AG10803 (cell line): Measurements from ENCODE around the gene SPG7.

Source experiments
- DNase-seq: peaks from one replicate; pipeline ENCODE4 v3.0.0; 2010; ENCODE audit warnings: low read depth
- H3K4me3 ChIP-seq: 2 replicates; pipeline ENCODE4 v1.5.1; 2011; ENCODE audit warnings: mild to moderate bottlenecking, low read length, control low read depth
- TF ChIP-seq, protein P1 (sequence below): conservative IDR thresholded peaks from 2 replicates; pipeline ENCODE4 v1.5.1; 2011; ENCODE audit warnings: mild to moderate bottlenecking, low read length, control low read depth, inconsistent platforms

Gene SPG7

DNA sequence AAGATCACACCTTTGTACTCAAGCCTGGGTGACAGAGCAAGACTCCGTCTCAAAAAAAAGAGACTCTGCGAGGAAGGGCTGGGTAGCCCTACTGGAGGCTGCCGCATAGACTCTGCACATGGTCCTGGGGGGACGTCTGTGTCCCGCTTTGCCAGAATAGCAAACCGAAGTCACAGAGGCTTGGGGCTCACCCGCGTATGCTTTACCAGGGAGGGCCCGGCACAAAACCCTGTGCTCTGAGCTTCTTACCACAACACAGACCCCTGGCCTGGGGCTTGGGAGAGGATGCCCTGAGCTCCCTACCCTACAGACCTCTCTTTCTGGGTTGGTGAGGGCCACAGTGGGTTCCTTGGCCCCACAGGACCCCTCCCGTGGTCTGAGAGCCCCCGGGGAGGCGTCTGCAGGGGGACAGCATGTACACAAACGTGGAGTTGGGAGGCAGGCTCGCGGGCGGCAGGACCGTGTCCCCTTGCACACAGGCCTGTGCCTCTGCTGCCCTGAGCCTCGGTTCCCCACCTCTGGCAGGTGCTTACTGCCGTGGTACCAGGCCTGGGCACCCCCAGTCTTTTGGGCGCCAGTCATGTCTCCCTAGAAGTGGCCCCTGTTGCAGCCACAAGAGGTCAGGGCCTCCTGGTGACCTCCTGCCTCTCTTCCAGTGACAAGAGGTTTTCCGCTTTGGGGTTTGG, 81.2 kb downstream of the SPG7 start:
- DNase-seq, result no peak
- TF ChIP-seq, protein P1, sequence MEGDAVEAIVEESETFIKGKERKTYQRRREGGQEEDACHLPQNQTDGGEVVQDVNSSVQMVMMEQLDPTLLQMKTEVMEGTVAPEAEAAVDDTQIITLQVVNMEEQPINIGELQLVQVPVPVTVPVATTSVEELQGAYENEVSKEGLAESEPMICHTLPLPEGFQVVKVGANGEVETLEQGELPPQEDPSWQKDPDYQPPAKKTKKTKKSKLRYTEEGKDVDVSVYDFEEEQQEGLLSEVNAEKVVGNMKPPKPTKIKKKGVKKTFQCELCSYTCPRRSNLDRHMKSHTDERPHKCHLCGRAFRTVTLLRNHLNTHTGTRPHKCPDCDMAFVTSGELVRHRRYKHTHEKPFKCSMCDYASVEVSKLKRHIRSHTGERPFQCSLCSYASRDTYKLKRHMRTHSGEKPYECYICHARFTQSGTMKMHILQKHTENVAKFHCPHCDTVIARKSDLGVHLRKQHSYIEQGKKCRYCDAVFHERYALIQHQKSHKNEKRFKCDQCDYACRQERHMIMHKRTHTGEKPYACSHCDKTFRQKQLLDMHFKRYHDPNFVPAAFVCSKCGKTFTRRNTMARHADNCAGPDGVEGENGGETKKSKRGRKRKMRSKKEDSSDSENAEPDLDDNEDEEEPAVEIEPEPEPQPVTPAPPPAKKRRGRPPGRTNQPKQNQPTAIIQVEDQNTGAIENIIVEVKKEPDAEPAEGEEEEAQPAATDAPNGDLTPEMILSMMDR, result no peak
- no peak overlapping the region for H3K4me3 ChIP-seq

DNA sequence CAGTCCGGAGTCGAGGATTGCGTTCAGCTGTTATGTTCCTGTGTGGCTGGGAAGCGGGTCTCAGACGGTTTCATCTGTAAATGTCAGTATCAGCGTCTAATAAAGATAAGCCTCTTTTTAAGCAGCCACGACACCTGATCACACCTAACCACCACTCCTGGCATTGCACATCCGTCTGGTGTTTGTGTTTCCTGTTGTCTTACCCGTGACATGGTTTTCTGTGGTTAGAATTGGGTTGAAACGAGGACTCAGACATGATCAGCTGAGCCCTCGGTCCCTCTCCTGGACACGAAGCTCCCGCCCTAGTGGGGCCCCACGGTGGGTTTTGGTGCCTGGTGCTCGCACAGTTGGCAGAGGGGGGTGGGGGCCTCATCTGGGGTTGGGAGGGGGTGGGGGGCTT, 85.6 kb downstream of the SPG7 start:
- no peak overlapping the region for H3K4me3 ChIP-seq
- DNase-seq, result no peak
- TF ChIP-seq, protein P1, result no peak

DNA sequence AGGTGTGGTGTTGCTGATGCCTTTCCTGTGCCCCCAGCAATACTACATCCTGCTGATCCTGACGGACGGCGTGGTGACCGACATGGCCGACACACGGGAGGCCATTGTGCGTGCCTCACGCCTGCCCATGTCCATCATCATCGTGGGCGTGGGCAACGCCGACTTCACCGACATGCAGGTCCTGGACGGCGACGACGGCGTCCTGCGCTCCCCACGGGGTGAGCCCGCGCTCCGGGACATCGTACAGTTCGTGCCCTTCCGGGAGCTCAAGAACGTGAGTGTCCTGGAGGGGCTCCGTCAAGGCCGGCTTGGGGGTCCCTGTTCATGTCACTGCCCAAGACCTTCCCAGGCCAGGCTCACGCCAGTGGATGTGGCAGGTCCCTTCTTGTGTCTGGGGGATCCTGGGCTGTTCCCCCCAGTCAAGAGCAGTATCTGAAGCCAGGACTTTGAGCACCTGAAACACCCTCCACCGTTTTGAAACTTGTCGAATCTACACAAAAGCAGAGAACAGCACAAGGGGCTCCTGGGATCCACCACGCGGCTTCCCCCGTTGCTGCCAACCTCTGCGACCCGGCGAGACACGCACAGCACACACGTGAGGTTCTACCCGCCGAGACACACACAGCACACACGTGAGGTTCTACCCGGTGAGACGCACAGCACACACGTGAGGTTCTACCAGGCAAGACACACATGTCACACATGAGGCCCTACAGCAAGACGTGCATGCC, 87.3 kb downstream of the SPG7 start:
- TF ChIP-seq, protein P1, result no peak
- DNase-seq, result no peak
- H3K4me3 ChIP-seq, result no peak overlapping the region

DNA sequence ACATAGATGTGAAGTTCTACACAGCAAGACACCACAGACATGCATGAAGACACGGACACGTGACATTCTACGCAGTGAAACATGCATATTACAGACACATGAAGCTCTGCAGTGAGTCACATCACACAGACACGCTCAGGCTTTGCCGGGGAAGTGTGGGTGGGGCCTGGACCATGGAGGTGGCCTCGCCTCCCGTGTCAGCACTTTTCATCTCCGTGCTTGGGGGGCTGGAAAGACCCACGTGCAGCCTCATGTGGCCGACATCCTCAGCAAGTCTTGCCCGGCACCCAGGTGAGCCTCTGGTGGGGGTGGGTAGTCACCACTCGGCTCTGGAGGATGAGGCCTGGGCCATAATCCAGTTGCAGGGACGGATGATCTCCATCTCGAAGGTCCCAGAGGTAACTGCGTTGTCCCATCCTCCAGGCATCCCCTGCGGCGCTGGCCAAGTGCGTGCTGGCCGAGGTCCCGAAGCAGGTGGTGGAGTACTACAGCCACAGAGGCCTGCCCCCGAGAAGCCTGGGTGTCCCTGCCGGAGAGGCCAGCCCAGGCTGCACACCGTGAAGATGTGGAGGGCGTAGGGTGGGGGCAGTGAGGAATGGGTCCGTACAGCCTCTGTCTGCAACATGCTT, 88.0 kb downstream of the SPG7 start:
- H3K4me3 ChIP-seq, result no peak overlapping the region
- TF ChIP-seq, protein P1, result no peak
- no peak for DNase-seq

DNA sequence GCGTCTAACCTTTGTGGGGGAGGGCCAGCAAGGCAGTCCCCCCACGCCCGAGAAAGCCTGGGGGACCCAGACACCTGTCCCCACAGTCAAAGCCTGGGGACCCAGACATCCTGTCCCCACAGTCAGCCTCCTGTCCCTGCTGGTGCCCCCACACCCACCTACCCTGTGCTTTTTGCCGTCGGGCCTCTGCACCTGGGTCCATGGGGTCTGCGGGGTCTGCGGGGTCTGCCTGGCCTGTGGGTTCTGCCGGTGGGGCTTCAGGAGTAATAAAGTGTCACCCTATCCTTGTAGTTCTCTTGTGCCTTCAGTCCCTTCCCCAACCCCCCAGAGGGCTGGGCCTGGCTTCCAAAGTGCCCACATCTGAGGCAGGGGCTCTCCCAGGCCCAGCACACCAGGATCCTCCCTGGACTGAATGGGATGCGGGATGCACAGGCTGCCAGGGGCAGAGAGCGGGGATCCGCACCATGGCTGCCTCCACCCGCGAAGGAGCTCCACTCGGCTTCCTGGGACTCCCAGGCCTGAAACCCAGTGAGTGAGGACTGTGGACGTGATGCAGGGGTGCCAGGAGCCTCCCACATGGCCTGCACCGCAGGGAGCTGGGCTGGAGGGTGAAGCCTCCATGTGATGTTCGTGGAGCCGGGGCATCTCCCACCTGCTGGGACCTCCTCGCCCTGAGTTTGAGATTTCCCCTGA, 88.9 kb downstream of the SPG7 start:
- H3K4me3 ChIP-seq, result no peak overlapping the region
- TF ChIP-seq, protein P1, result no peak
- DNase-seq, result no peak

DNA sequence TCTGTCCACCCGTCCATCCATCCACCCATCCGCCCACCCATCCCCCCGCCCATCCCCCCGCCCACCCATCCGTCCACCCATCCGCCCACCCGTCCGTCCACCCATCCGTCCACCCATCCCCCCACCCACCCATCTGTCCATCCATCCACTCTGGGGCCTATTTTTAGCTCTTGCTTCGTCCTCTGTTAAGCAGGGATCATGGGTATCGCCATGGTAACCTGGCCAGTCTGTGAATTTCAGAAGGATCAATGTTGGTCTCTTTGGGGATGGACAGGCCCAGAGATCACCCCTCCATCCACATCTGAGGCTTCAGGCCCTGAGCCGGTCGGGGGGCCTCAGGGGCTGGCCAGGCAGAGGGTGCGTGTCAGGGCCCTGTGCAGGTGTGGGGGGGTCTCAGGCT, 90.0 kb downstream of the SPG7 start:
- DNase-seq, result peak; percentile 48
- H3K4me3 ChIP-seq, result no peak overlapping the region

More for the DNA sequence above, 90.0 kb downstream of the SPG7 start:
- TF ChIP-seq, protein P1, result no peak
